HCT116 (cell line): ENCODE results near the gene ZFP92. TPM values are rescaled to one million over a fixed set of nuclear protein-coding genes. Genes with fewer than 3 reads are reported as not detected.

ENCODE experiments used
- ATAC-seq: fragments of 200-7000 bp; cut with Tn5 transposase; 2 replicates; pipeline ENCODE4 v1.9.1; 2020; ENCODE audit warnings: mild to moderate bottlenecking, moderate library complexity
- BruUV-seq: library from RNA; stranded (reverse); fragments of 400-500 nt; replicated peaks from 2 replicates; lab custom pipeline; 2021; lab: Mats Ljungman, UMichigan
- CTCF ChIA-PET: fragments of 300-600 bp; sonication (Branson Sonifier 250); formaldehyde crosslinking; loops from one replicate; lab custom pipeline; 2021; ENCODE audit warnings: antibody characterized with exemption; lab: Charles Lee
- POLR2A ChIA-PET: fragments of 300-600, 350-600 bp; sonication (Branson Sonifier 250); formaldehyde crosslinking; loops from one replicate; lab custom pipeline; 2021; ENCODE audit warnings: antibody characterized with exemption; lab: Charles Lee
- RAD21 ChIA-PET, 2 experiments: fragments of 300-600 bp; sonication (Branson Sonifier 250); formaldehyde crosslinking; loops; one replicate each; lab custom pipeline; 2023; ENCODE audit warnings: low total read pairs in 2 of 2; ENCODE audit not compliant: uncharacterized antibody in 2 of 2, unreplicated experiment in 2 of 2, low non-redundant PET in 1 of 2; lab: Charles Lee
- DNase-seq: peaks from one replicate; pipeline ENCODE4 v3.0.0-alpha.2; 2010; ENCODE audit warnings: low read depth, low spot score
- H2AFZ ChIP-seq: fragments of 200-600 bp; shearing (Covaris generic), sonication (generic); 2 replicates; pipeline ENCODE4 v1.6.1; 2017; ENCODE audit warnings: low read depth, mixed run types, mixed read lengths, antibody characterized with exemption, low read length; ENCODE audit not compliant: poor library complexity, severe bottlenecking
- H3K27ac ChIP-seq: 2 replicates; pipeline ENCODE4 v1.5.1; 2012; ENCODE audit warnings: low read depth, low read length
- H3K27me3 ChIP-seq: fragments of 200-600 bp; sonication (generic); 2 replicates; pipeline ENCODE4 v1.6.1; 2016; ENCODE audit warnings: mixed run types, low read length, mixed read lengths; ENCODE audit not compliant: insufficient read depth
- H3K36me3 ChIP-seq, 2 experiments: fragments of 200-500 bp in 1 of 2; fragments of 200-600 bp in 1 of 2; sonication (Bioruptor generic) in 1 of 2; sonication (generic) in 1 of 2; 2 replicates each; pipeline versions ENCODE4 v1.5.1 to v1.6.1; 2014 to 2016; ENCODE audit warnings: low read length in 2 of 2, inconsistent platforms in 1 of 2, mixed read lengths in 1 of 2, mixed run types in 1 of 2; ENCODE audit not compliant: insufficient read depth in 2 of 2, control insufficient read depth in 1 of 2
- H3K4me1 ChIP-seq, 2 experiments: fragments of 200-600 bp in 1 of 2; sonication (generic) in 1 of 2; 2 replicates each; pipeline versions ENCODE4 v1.5.1 to v1.6.1; 2012 to 2017; ENCODE audit warnings: low read length in 2 of 2, inconsistent platforms in 1 of 2, mild to moderate bottlenecking in 1 of 2, mixed read lengths in 1 of 2, mixed run types in 1 of 2, moderate library complexity in 1 of 2; ENCODE audit not compliant: insufficient read depth in 2 of 2, control insufficient read depth in 1 of 2
- H3K4me2 ChIP-seq: fragments of 200-600 bp; sonication (generic); 2 replicates; pipeline ENCODE4 v1.6.1; 2017; ENCODE audit warnings: mixed run types, low read length, mixed read lengths
- H3K4me3 ChIP-seq, 2 experiments: fragments of 200-600 bp in 1 of 2; sonication (generic) in 1 of 2; replicated peaks in 1 of 2; 2 replicates each; pipeline ENCODE4 v1.5.1; 2011 to 2016; ENCODE audit warnings: low read length in 2 of 2, control low read depth in 1 of 2, low read depth in 1 of 2, mild to moderate bottlenecking in 1 of 2, mixed read lengths in 1 of 2, mixed run types in 1 of 2
- H3K79me2 ChIP-seq: fragments of 200-600 bp; sonication (generic); 2 replicates; pipeline ENCODE4 v1.6.1; 2017; ENCODE audit warnings: mild to moderate bottlenecking, mixed run types, low read length, moderate library complexity, mixed read lengths; ENCODE audit not compliant: insufficient read depth
- H3K9ac ChIP-seq: fragments of 200-600 bp; sonication (generic); 2 replicates; pipeline ENCODE4 v1.6.1; 2016; ENCODE audit warnings: low read length, mixed read lengths
- H3K9me2 ChIP-seq: fragments of 200-600 bp; sonication (generic), shearing (Covaris generic); 2 replicates; pipeline ENCODE4 v1.6.1; 2017; ENCODE audit warnings: mixed run types, mild to moderate bottlenecking, moderate library complexity; ENCODE audit not compliant: insufficient read depth
- H3K9me3 ChIP-seq, 2 experiments: fragments of 200-500 bp in 1 of 2; fragments of 200-600 bp in 1 of 2; sonication (Bioruptor generic) in 1 of 2; sonication (generic) in 1 of 2; 2 replicates each; pipeline ENCODE4 v1.6.1; 2014 to 2017; ENCODE audit warnings: low read length in 2 of 2, mixed read lengths in 2 of 2, inconsistent platforms in 1 of 2, low read depth in 1 of 2, mild to moderate bottlenecking in 1 of 2, mixed run types in 1 of 2, moderate library complexity in 1 of 2; ENCODE audit not compliant: control insufficient read depth in 1 of 2, insufficient read depth in 1 of 2
- H4K20me1 ChIP-seq: fragments of 200-600 bp; sonication (generic), shearing (Covaris generic); 2 replicates; pipeline ENCODE4 v1.6.1; 2017; ENCODE audit warnings: mixed run types, mild to moderate bottlenecking, moderate library complexity; ENCODE audit not compliant: insufficient read depth
- EGR1 ChIP-seq: IDR thresholded peaks from 2 replicates; pipeline ENCODE4 v1.6.1; 2012; ENCODE audit warnings: low read depth
- EZH2 ChIP-seq: fragments of 200-600 bp; sonication (generic); IDR thresholded peaks from 2 replicates; pipeline ENCODE4 v1.6.1; 2017; ENCODE audit warnings: antibody characterized with exemption, mixed run types
- EZH2phosphoT487 ChIP-seq: fragments of 200-600 bp; IDR thresholded peaks from 2 replicates; pipeline ENCODE4 v1.6.1; 2018; ENCODE audit warnings: antibody characterized with exemption, borderline replicate concordance
- FOSL1 ChIP-seq: IDR thresholded peaks from 2 replicates; pipeline ENCODE4 v1.6.1; 2012; ENCODE audit warnings: low read depth
- JUND ChIP-seq: IDR thresholded peaks from 2 replicates; pipeline ENCODE4 v1.6.1; 2012
- SIN3A ChIP-seq: IDR thresholded peaks from 2 replicates; pipeline ENCODE4 v1.6.1; 2012; ENCODE audit warnings: low read depth
- SP1 ChIP-seq: IDR thresholded peaks from 2 replicates; pipeline ENCODE4 v1.6.1; 2012; ENCODE audit warnings: low read depth
- SRF ChIP-seq: IDR thresholded peaks from 2 replicates; pipeline ENCODE4 v1.6.1; 2012; ENCODE audit warnings: low read depth
- TCF7L2 ChIP-seq: IDR thresholded peaks from 2 replicates; pipeline ENCODE4 v1.7.0; 2011; ENCODE audit warnings: borderline replicate concordance, inconsistent platforms; ENCODE audit not compliant: insufficient read depth, insufficient read length; ENCODE audit errors: extremely low read depth
- YY1 ChIP-seq: IDR thresholded peaks from 2 replicates; pipeline ENCODE4 v1.6.1; 2011; ENCODE audit warnings: low read length, low read depth, moderate library complexity, mild to moderate bottlenecking; ENCODE audit not compliant: insufficient replicate concordance; ENCODE audit errors: extremely low read depth
- ZFX ChIP-seq: fragments of 450-650 bp; IDR thresholded peaks from 2 replicates; pipeline ENCODE4 v1.6.1; 2017
- ZNF274 ChIP-seq: fragments of 200-500 bp; sonication (Bioruptor generic); IDR thresholded peaks from 2 replicates; pipeline ENCODE4 v1.6.1; 2014; ENCODE audit warnings: mild to moderate bottlenecking, low read depth, low read length, inconsistent platforms
- intact Hi-C: fragments of 100-400 bp; cut with micrococcal nuclease; formaldehyde crosslinking; loops from 2 replicates; pipeline ENCODE4 v1.10.0; 2022
- total RNA-seq: library from RNA; stranded (reverse); gene quantifications from one replicate; pipeline ENCODE4 v1.2.1, GENCODE V29; 2021; ENCODE audit not compliant: unreplicated experiment
- TF ChIP-seq, protein P1 (sequence below): IDR thresholded peaks from 2 replicates; pipeline ENCODE4 v1.6.1; 2012
- TF ChIP-seq, protein P2 (sequence below): IDR thresholded peaks from 2 replicates; pipeline ENCODE4 v1.6.1; 2011; ENCODE audit warnings: mild to moderate bottlenecking, low read length, moderate library complexity; ENCODE audit not compliant: insufficient replicate concordance; ENCODE audit errors: extremely low read depth
- TF ChIP-seq, protein P3 (sequence below): IDR thresholded peaks from 2 replicates; pipeline ENCODE4 v1.6.1; 2012
- TF ChIP-seq, protein P4 (sequence below): IDR thresholded peaks from 2 replicates; pipeline ENCODE4 v1.6.1; 2012; ENCODE audit warnings: low read depth

The ZFP92 gene
- total RNA-seq, 1 experiment from 2014 or later, result not detected

DNA sequence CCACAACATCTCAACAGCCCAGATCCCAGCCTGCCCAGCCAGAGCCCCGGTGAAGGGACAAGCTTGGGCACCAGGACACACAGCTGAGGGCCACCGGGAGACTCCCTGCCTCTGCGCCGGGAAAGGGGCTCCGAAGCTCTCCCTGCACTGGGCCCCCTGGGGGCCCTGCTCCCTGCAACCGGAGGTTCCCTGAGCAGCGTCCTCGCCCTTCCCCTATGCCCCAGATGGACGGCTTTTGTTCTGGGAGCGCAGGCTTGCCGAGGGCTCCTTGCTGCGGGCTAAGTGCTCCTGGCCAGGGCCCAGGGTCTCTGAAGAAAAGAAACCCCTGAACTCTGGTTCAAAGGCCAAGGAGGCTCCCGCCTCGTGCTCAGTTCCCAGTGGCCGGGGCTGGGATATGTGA lies 899 bp upstream of the ZFP92 start:
- no peaks in the 10 kb centered on the region for H3K9me2 ChIP-seq
- ATAC-seq (no peak), DNase-seq (no peak)
- H4K20me1 ChIP-seq, result no peaks in the 10 kb centered on the region
- H3K27me3 ChIP-seq, result no peaks in the 10 kb centered on the region
- no peaks in the 10 kb centered on the region for H3K79me2 ChIP-seq
- BruUV-seq, result no TSS peak
- no peaks in the 10 kb centered on the region for H3K4me1 ChIP-seq
- no peak overlapping the region for H3K4me3 ChIP-seq
- TF ChIP-seq ZFX (no peak), EZH2phosphoT487 (no peak), ZNF274 (no peak), JUND (no peak), SIN3A (no peak), FOSL1 (no peak), EZH2 (no peak), EGR1 (no peak), SRF (no peak), SP1 (no peak), TCF7L2 (no peak), YY1 (no peak)
- TF ChIP-seq, protein P1, sequence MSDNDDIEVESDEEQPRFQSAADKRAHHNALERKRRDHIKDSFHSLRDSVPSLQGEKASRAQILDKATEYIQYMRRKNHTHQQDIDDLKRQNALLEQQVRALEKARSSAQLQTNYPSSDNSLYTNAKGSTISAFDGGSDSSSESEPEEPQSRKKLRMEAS, result no peak
- TF ChIP-seq, protein P2, sequence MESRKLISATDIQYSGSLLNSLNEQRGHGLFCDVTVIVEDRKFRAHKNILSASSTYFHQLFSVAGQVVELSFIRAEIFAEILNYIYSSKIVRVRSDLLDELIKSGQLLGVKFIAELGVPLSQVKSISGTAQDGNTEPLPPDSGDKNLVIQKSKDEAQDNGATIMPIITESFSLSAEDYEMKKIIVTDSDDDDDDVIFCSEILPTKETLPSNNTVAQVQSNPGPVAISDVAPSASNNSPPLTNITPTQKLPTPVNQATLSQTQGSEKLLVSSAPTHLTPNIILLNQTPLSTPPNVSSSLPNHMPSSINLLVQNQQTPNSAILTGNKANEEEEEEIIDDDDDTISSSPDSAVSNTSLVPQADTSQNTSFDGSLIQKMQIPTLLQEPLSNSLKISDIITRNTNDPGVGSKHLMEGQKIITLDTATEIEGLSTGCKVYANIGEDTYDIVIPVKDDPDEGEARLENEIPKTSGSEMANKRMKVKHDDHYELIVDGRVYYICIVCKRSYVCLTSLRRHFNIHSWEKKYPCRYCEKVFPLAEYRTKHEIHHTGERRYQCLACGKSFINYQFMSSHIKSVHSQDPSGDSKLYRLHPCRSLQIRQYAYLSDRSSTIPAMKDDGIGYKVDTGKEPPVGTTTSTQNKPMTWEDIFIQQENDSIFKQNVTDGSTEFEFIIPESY, result no peak
- TF ChIP-seq, protein P3, sequence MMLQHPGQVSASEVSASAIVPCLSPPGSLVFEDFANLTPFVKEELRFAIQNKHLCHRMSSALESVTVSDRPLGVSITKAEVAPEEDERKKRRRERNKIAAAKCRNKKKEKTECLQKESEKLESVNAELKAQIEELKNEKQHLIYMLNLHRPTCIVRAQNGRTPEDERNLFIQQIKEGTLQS, result no peak
- TF ChIP-seq, protein P4, sequence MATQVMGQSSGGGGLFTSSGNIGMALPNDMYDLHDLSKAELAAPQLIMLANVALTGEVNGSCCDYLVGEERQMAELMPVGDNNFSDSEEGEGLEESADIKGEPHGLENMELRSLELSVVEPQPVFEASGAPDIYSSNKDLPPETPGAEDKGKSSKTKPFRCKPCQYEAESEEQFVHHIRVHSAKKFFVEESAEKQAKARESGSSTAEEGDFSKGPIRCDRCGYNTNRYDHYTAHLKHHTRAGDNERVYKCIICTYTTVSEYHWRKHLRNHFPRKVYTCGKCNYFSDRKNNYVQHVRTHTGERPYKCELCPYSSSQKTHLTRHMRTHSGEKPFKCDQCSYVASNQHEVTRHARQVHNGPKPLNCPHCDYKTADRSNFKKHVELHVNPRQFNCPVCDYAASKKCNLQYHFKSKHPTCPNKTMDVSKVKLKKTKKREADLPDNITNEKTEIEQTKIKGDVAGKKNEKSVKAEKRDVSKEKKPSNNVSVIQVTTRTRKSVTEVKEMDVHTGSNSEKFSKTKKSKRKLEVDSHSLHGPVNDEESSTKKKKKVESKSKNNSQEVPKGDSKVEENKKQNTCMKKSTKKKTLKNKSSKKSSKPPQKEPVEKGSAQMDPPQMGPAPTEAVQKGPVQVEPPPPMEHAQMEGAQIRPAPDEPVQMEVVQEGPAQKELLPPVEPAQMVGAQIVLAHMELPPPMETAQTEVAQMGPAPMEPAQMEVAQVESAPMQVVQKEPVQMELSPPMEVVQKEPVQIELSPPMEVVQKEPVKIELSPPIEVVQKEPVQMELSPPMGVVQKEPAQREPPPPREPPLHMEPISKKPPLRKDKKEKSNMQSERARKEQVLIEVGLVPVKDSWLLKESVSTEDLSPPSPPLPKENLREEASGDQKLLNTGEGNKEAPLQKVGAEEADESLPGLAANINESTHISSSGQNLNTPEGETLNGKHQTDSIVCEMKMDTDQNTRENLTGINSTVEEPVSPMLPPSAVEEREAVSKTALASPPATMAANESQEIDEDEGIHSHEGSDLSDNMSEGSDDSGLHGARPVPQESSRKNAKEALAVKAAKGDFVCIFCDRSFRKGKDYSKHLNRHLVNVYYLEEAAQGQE, result no peak
- CTCF ChIA-PET, result no interaction called here
- no peak overlapping the region for H3K27ac ChIP-seq
- no peaks in the 10 kb centered on the region for H3K9me3 ChIP-seq
- no peak overlapping the region for H2AFZ ChIP-seq
- RAD21 ChIA-PET, result no interaction called here
- intact Hi-C loops, result no loop called here
- no peak overlapping the region for H3K4me2 ChIP-seq
- no peaks in the 10 kb centered on the region for H3K36me3 ChIP-seq
- POLR2A ChIA-PET, result no interaction called here
- no peak overlapping the region for H3K9ac ChIP-seq
